Measurements from ENCODE around the gene PLBD2.

Gene PLBD2

DNA sequence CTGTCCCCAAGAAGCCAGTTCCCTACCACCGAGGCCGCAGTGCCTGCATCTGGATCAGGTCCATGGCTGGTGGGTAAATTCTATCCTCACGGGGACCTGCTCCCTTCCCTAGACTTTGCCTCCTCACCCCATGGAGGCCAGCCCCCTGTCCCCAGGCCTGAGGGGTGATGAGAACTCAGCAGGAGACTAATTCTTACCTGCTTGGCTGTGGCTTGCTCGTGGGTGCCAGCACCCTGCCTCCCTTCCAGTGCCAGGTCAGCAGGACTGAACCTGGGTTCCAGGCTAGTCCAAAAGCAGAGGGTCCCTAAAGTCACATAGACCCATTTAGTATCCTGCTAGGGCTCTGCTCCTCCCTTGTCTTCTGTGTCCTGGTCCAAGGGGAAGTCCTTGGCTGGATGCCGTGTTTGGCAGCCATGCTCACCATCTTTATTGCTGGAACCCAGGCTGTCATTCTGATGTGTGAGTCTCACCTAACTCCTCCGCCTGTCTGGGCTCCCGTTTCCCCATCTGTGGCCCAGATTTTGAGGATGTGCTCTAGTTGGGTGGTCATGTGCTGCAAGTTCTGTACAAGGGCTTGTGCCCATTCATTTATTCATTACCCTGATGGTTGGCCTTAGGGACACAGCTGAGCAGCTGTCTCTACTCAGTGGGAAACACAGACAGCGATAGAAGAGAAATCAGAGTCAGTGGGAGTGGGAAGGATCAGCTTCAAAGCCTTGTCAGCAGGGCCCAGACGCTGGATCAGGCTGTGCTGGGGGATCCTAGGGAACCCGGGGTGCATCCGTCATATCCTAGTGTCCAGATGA is 949 bp downstream of the PLBD2 start:
- H3K27me3 ChIP-seq, result no peaks in the 10 kb centered on the region
- H3K9ac ChIP-seq, result peak overlapping the region; percentile 71 to 86 (median 80); a peak in 21 of 22 replicates
- peak overlapping the region in 7 of 11 experiments; percentile 62 to 80 (median 76); a peak in 14 of 22 replicates for H3K27ac ChIP-seq
- H4K20me1 ChIP-seq, result peaks cover 0 to 54% (median 22%) of the 10 kb centered on the region in 11 experiments; a peak in 17 of 22 replicates
- no peak for TF ChIP-seq Cebpa-rat (IDR thresholded peaks at IDR 0.05)
- peak overlapping the region; percentile 90 to 100 (median 97) for H3K4me2 ChIP-seq
- peaks cover 0 to 16% (median 0%) of the 10 kb centered on the region in 11 experiments; a peak in 4 of 22 replicates for H3K36me3 ChIP-seq
- H3K9me3 ChIP-seq (replicated peaks in 1 of 11), result no peaks in the 10 kb centered on the region
- H3K4me3 ChIP-seq, result peak overlapping the region; percentile 65 to 99 (median 77)
- H3K4me1 ChIP-seq, result peaks cover 18 to 43% (median 24%) of the 10 kb centered on the region in 10 experiments

DNA sequence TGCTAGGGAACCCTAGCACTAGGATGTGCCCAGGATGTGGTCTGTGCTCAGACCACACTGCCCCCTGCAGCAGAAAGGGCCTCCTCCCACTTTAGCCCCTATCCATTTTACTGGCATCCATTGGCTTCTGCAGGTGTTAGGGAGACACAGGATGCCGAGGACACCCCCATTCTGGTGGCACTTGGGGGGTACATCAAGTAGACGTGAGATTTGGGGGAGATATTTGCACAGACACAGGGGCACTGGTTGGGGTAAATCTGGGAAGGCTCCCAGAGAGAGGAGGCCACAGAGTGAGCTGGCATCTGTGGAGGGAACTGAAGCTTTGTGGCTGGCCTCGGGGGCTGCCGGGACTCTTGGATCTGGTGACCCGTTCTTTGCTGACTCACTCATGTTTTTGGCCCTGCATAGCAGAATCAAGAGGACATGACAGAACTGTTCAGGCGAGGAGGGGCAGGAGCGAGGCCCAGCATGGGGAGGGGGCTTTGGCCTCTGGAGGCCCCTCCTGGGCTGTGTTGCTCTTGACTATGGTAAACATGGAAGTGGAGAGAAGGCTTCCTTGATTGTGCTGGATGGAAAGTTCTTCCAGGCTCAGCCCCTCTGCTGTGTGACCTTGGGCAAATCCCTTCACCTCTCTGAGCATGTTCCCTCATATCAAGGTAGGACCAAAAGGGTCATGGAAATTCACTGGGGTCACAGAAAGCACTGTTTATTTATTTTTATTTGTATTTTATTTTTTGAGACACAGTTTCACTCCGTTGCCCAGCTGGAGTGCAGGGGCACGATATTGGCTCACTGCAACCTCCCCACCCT is 1.8 kb downstream of the PLBD2 start:
- Histone ChIP-seq H3K4me2 (peak overlapping the region; percentile 90 to 100 (median 97); a peak in 16 of 22 replicates), H3K9me3 (replicated peaks in 1 of 11) (no peaks in the 10 kb centered on the region), H3K4me3 (peak overlapping the region in 5 of 10 experiments; percentile 76 to 99 (median 88); a peak in 8 of 20 replicates), H4K20me1 (peaks cover 0 to 62% (median 23%) of the 10 kb centered on the region in 11 experiments; a peak in 17 of 22 replicates), H3K27me3 (no peaks in the 10 kb centered on the region), H3K27ac (peak overlapping the region in 1 of 11 experiments; percentile 0; a peak in 1 of 22 replicates), H3K9ac (peak overlapping the region in 4 of 11 experiments; percentile 80 to 86 (median 84); a peak in 4 of 22 replicates), H3K4me1 (peaks cover 18 to 43% (median 24%) of the 10 kb centered on the region in 10 experiments), H3K36me3 (peaks cover 0 to 24% (median 0%) of the 10 kb centered on the region in 11 experiments; a peak in 6 of 22 replicates)
- no peak for TF ChIP-seq Cebpa-rat (IDR thresholded peaks at IDR 0.05)

DNA sequence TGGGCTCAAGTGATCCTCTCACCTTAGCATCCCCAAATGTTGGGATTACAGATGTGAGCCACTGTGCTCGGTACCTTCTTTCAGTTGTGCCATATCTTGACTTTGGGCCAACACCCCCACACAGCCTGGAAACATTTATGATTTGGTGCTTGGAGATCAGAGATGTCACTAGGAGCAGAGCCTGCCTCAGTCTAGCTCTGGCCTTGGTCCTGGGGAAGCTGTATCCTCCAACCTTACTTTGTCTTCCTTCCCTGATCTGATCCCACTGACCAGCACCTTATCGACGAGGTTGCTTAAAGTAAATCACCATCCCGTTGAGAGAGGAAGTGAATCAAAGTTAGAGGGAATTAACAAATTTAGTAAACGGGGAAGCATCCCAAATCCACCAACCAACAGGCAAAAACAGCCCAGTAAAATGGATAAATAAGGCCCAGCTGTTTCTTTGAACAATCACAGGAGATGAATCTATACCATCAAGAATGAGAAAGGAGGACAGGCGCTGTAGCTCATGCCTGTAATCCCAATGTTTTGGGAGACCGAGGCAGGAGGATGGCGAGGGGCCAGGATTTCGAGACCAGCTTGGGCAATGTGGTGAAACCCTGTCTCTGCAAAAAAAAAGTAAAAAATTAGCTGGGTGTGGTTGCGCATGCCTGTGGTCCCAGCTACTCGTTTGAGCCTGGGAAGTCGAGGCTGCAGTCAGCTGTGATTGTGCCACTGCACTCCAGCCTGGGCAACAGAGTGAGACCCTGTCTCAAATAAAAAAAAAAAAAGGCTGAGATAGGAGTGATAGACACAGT is 3.4 kb downstream of the PLBD2 start:
- Histone ChIP-seq H3K36me3 (peaks cover 0 to 40% (median 0%) of the 10 kb centered on the region in 11 experiments; a peak in 6 of 22 replicates), H3K27me3 (no peaks in the 10 kb centered on the region), H3K9ac (0 out of 22 replicates have a peak overlapping the region, but pooled peaks of 1 of the 11 experiments have one; percentile 15), H3K4me3 (no peak overlapping the region), H3K27ac (no peak overlapping the region), H3K4me1 (peaks cover 18 to 43% (median 24%) of the 10 kb centered on the region in 10 experiments), H3K9me3 (replicated peaks in 1 of 11) (no peaks in the 10 kb centered on the region), H4K20me1 (peaks cover 0 to 74% (median 23%) of the 10 kb centered on the region in 11 experiments; a peak in 17 of 22 replicates), H3K4me2 (peak overlapping the region in 4 of 11 experiments; percentile 9 to 98 (median 78); a peak in 6 of 22 replicates)
- no peak for TF ChIP-seq Cebpa-rat (IDR thresholded peaks at IDR 0.05)

DNA sequence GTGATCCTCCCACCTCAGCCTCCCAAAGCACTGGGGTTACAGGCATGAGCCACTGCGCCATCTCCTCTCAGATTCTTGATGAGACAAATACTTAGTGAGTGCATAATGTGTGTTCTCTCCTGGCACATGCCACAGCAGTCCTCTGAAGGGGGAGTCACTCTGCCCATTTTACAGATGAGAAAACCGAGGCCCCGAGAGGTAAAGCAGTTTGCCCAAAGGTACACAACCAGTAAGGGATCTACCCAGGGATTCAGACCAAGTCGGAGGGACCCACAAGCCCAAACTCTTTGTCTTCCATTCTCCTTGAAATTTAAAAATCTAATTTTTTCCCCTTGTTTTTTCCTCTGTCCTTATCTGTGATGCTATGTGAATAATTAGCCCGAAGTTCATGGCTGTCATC is 6.3 kb downstream of the PLBD2 start:
- Histone ChIP-seq H3K36me3 (peaks cover 0 to 64% (median 0%) of the 10 kb centered on the region in 11 experiments; a peak in 7 of 22 replicates), H3K4me1 (peaks cover 0 to 35% (median 5%) of the 10 kb centered on the region in 10 experiments; a peak in 15 of 20 replicates), H3K4me3 (no peak overlapping the region), H3K27ac (no peak overlapping the region), H3K4me2 (no peak overlapping the region), H3K9ac (no peak overlapping the region), H3K27me3 (no peaks in the 10 kb centered on the region), H3K9me3 (replicated peaks in 1 of 11) (no peaks in the 10 kb centered on the region), H4K20me1 (peaks cover 0 to 95% (median 19%) of the 10 kb centered on the region in 11 experiments; a peak in 16 of 22 replicates)
- TF ChIP-seq Cebpa-rat (IDR thresholded peaks at IDR 0.05), result no peak

DNA sequence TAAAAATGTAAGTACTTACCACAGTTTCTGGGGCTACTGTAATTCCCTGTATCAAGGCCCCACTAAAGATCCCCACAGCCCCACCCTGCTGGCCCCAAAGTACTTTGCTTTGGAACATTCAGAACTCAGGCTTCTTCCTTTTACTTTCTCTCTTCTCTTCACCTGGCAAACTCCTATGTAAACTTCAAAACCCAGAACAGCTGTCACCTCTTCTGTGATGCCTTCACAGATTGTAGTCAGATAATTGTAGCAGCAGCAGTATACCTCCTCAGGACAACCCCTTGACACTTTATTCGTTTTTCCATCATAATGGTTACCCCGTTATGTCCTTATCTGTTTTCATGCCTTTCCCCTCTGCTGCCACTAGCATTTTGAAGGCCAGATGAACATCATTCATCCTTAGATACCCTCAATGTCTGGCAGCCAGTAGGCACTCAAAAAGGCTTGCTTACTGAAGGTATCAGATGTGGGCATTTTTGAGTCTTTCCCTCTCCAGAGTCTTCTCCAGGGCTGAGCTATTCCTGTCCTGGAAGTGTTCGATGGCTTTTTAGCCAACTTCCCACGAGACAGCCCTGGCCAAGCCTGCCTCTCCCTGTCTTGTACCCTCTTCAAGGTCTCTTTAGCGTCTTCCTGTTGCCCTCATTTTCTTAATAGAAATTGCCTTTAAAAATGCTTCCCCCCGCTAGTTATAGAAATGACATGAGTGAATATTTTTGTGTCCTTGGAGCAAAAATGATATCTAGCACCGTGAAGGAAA is 7.4 kb downstream of the PLBD2 start:
- Histone ChIP-seq H3K27me3 (no peaks in the 10 kb centered on the region), H3K4me2 (no peak overlapping the region), H4K20me1 (peaks cover 0 to 98% (median 15%) of the 10 kb centered on the region in 11 experiments; a peak in 14 of 22 replicates), H3K36me3 (peaks cover 0 to 70% (median 0%) of the 10 kb centered on the region in 11 experiments; a peak in 7 of 22 replicates), H3K4me3 (no peak overlapping the region), H3K9ac (no peak overlapping the region), H3K4me1 (peaks cover 2 to 31% (median 4%) of the 10 kb centered on the region in 10 experiments; a peak in 17 of 20 replicates), H3K9me3 (replicated peaks in 1 of 11) (no peaks in the 10 kb centered on the region), H3K27ac (no peak overlapping the region)
- no peak for TF ChIP-seq Cebpa-rat (IDR thresholded peaks at IDR 0.05)

DNA sequence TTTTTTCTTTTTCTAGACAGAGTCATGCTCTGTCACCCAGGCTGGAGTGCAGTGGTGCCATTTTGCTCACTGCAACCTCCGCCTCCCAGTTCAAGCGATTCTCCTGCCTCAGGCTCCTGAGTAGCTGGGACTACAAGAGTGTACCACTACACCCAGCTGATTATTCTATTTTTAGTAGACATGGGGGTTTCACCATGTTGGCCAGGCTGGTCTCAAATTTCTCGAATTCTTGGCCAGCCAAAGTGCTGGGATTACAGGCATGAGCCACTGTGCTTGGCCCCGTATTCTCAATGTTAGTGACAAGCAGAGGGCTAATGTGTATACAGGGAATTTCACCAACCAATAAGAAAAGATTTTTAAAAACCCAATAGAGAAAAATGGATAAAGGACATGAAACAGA is 8.4 kb downstream of the PLBD2 start:
- Histone ChIP-seq H3K27me3 (no peaks in the 10 kb centered on the region), H3K36me3 (peaks cover 0 to 81% (median 0%) of the 10 kb centered on the region in 11 experiments; a peak in 7 of 22 replicates), H3K4me2 (no peak overlapping the region), H3K9ac (no peak overlapping the region), H4K20me1 (peaks cover 0 to 98% (median 16%) of the 10 kb centered on the region in 11 experiments; a peak in 14 of 22 replicates), H3K27ac (no peak overlapping the region), H3K4me1 (peaks cover 9 to 27% (median 12%) of the 10 kb centered on the region in 10 experiments), H3K9me3 (replicated peaks in 1 of 11) (no peaks in the 10 kb centered on the region), H3K4me3 (no peak overlapping the region)
- no peak for TF ChIP-seq Cebpa-rat (IDR thresholded peaks at IDR 0.05)

DNA sequence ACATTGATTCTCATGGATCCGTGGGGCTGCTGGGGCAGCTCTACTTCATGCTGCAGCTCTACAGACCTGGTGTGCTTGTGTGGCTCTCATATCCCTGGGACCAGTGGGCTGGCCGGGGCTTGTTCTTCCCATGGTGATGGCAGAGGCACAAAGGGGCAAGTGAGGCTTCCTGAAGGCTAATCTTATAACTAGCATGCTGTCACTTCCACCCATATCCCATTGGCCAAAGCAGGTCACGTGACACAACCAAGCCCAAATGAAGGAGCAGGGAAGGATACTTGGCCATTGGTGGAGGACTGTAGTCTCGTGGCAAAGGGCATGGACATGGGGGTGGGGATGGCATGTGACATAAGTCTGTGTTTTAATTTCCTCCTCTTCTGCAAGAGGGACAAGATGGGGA is 9.9 kb downstream of the PLBD2 start:
- Histone ChIP-seq H3K9ac (no peak overlapping the region), H3K27ac (no peak overlapping the region), H3K4me2 (peak overlapping the region in 1 of 11 experiments; percentile 28; a peak in 1 of 22 replicates), H3K36me3 (peaks cover 0 to 90% (median 4%) of the 10 kb centered on the region in 11 experiments; a peak in 9 of 22 replicates), H3K4me3 (no peak overlapping the region), H4K20me1 (peaks cover 0 to 95% (median 16%) of the 10 kb centered on the region in 11 experiments; a peak in 13 of 22 replicates), H3K27me3 (no peaks in the 10 kb centered on the region), H3K4me1 (peaks cover 8 to 21% (median 12%) of the 10 kb centered on the region in 10 experiments; a peak in 19 of 20 replicates), H3K9me3 (replicated peaks in 1 of 11) (no peaks in the 10 kb centered on the region)
- TF ChIP-seq Cebpa-rat (IDR thresholded peaks at IDR 0.05), result no peak

Measured in BLaER1 treated with 17β-estradiol and CSF1 and Interleukin-3, amounts not matched to agents 10 nM and 100 nM (cell line).